HepG2 (cell line): ENCODE results near the gene HPCAL1. TPM values are rescaled to one million over a fixed set of nuclear protein-coding genes. Genes with fewer than 3 reads are reported as not detected.

Source experiments
- ELF3 ChIP-seq: IDR thresholded peaks from 2 replicates; pipeline ENCODE4 v1.6.1; 2016; ENCODE audit warnings: missing genetic modification reagents, missing compliant biosample characterization
- GFI1 ChIP-seq: sonication (generic); formaldehyde crosslinking; IDR thresholded peaks from 2 replicates; pipeline ENCODE4 v1.5.0; 2020; ENCODE audit warnings: missing genetic modification reagents, mild to moderate bottlenecking, borderline replicate concordance
- SMAD3 ChIP-seq: sonication (generic); formaldehyde crosslinking; IDR thresholded peaks from 2 replicates; pipeline ENCODE4 v1.4.0; 2020; ENCODE audit warnings: missing genetic modification reagents
- SP1 ChIP-seq, 2 experiments: fragments of 450-650 bp in 1 of 2; sonication (generic) in 1 of 2; formaldehyde crosslinking in 1 of 2; IDR thresholded peaks; 2 replicates each; pipeline versions ENCODE4 v1.4.0 to v1.6.1; 2016 to 2020; ENCODE audit warnings: missing genetic modification reagents in 1 of 2
- ZFX ChIP-seq: sonication (generic); formaldehyde crosslinking; IDR thresholded peaks from 2 replicates; pipeline ENCODE4 v1.4.0; 2020; ENCODE audit warnings: mild to moderate bottlenecking, low read depth, missing genetic modification reagents, moderate library complexity
- ZNF160 ChIP-seq: sonication (generic); formaldehyde crosslinking; IDR thresholded peaks from 2 replicates; pipeline ENCODE4 v1.8.0; 2022; ENCODE audit warnings: mild to moderate bottlenecking, inconsistent platforms, missing genetic modification reagents
- ZNF296 ChIP-seq: sonication (generic); formaldehyde crosslinking; conservative IDR thresholded peaks from 2 replicates; pipeline ENCODE4 v1.5.0; 2020; ENCODE audit warnings: mild to moderate bottlenecking, missing genetic modification reagents
- ZNF567 ChIP-seq: sonication (generic); formaldehyde crosslinking; IDR thresholded peaks from 2 replicates; pipeline ENCODE4 v1.8.1; 2023; ENCODE audit warnings: mild to moderate bottlenecking, missing genetic modification reagents, borderline replicate concordance
- ZNF768 ChIP-seq: sonication (generic); formaldehyde crosslinking; IDR thresholded peaks from 2 replicates; pipeline ENCODE4 v1.4.0; 2020; ENCODE audit warnings: missing genetic modification reagents
- ZNF772 ChIP-seq: sonication (generic); formaldehyde crosslinking; IDR thresholded peaks from 2 replicates; pipeline ENCODE4 v1.5.0; 2020; ENCODE audit warnings: mild to moderate bottlenecking, missing genetic modification reagents
- polyA plus RNA-seq, 8 experiments: library from polyadenylated mRNA; depleted of rRNA in 3 of 8; stranded (reverse) in 7 of 8; unstranded in 1 of 8; fragments of >200 nt; fragmentation: Illumina TruSeq in 4 of 8; extraction: Trizol in 4 of 8; gene quantifications; 2 replicates each; pipeline versions ENCODE4 v1.2.1 to v1.2.3, GENCODE V29; 2011 to 2016; ENCODE audit warnings: low read depth in 4 of 8, missing spikeins in 1 of 8, mixed read lengths in 1 of 8; ENCODE audit not compliant: insufficient read depth in 1 of 8
- total RNA-seq, 5 experiments: library from RNA; depleted of rRNA; stranded (reverse); fragments of >200 nt; fragmentation: Illumina TruSeq; extraction: Trizol; gene quantifications; 2 replicates each; pipeline ENCODE4 v1.2.3, GENCODE V29; 2016; ENCODE audit warnings: low read depth in 1 of 5
- TF ChIP-seq, protein P1 (sequence below): sonication (generic); formaldehyde crosslinking; IDR thresholded peaks from 2 replicates; pipeline ENCODE4 v1.4.0; 2020; ENCODE audit warnings: mild to moderate bottlenecking, missing genetic modification reagents, borderline replicate concordance
- TF ChIP-seq, protein P2 (sequence below): sonication (generic); formaldehyde crosslinking; IDR thresholded peaks from 2 replicates; pipeline ENCODE4 v1.4.0; 2020; ENCODE audit warnings: missing genetic modification reagents
- TF ChIP-seq, protein P3 (sequence below): sonication (generic); formaldehyde crosslinking; conservative IDR thresholded peaks from 2 replicates; pipeline ENCODE4 v1.4.0; 2020; ENCODE audit warnings: mild to moderate bottlenecking, missing genetic modification reagents, moderate library complexity

Gene HPCAL1
- total and polyA plus RNA-seq, 2 of the 13 experiments (the other 11 are each of a cell fraction or from before 2014, with no cell fraction given), result 29.5 to 29.9 TPM

DNA sequence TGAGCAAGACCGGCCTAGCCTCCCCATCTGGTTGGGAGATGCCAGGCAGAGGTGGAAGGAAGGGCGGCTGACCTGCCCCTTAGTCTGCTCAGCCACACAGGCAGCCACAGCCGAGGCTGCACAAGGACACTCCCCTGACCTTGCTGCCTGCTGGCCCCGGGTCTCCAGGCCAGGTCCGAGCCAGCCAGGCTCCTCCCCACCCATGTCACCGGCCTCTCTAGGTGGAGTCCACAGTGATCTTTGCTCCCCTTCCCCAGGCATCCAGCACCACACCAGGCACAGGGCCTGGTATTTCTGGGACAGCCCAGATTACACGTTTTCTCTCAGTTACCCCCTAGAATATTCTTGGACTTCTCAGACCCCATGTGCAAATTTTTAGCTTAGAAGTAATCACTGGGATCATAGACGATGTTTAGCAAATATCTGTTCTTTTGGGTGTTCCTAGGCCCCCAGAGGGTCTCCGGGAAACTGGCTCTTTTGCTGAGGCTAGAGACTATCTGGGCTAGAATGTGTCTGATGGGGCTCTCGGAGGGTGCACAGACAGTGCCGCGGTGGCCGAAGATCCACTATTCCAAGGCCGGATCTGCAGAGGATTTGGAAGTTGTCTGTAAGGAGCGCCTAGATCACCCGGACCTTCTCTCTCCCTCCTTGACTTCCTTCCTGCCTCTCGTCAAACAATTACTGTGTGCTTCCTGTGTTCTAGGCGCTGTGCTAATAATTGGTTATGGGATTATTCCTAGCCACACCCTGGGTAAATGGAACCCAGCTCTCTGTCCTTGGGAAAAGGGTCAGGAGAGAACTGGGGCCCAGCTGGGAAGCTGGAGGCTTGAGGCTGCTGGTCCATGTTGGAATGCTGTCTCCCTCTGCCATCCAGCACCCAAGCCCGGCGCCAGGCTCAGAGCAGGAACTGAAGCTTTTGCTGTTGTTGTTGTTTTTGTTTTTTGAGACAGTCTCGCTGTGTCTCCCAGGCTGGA lies 98.6 kb downstream of the HPCAL1 start (continued):
- TF ChIP-seq, protein P1, sequence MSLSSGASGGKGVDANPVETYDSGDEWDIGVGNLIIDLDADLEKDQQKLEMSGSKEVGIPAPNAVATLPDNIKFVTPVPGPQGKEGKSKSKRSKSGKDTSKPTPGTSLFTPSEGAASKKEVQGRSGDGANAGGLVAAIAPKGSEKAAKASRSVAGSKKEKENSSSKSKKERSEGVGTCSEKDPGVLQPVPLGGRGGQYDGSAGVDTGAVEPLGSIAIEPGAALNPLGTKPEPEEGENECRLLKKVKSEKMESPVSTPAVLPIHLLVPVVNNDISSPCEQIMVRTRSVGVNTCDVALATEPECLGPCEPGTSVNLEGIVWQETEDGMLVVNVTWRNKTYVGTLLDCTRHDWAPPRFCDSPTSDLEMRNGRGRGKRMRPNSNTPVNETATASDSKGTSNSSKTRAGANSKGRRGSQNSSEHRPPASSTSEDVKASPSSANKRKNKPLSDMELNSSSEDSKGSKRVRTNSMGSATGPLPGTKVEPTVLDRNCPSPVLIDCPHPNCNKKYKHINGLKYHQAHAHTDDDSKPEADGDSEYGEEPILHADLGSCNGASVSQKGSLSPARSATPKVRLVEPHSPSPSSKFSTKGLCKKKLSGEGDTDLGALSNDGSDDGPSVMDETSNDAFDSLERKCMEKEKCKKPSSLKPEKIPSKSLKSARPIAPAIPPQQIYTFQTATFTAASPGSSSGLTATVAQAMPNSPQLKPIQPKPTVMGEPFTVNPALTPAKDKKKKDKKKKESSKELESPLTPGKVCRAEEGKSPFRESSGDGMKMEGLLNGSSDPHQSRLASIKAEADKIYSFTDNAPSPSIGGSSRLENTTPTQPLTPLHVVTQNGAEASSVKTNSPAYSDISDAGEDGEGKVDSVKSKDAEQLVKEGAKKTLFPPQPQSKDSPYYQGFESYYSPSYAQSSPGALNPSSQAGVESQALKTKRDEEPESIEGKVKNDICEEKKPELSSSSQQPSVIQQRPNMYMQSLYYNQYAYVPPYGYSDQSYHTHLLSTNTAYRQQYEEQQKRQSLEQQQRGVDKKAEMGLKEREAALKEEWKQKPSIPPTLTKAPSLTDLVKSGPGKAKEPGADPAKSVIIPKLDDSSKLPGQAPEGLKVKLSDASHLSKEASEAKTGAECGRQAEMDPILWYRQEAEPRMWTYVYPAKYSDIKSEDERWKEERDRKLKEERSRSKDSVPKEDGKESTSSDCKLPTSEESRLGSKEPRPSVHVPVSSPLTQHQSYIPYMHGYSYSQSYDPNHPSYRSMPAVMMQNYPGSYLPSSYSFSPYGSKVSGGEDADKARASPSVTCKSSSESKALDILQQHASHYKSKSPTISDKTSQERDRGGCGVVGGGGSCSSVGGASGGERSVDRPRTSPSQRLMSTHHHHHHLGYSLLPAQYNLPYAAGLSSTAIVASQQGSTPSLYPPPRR (CRISPR knock-in tag), result peak; percentile 73; the same call in 1 of the 2 replicates
- TF ChIP-seq, protein P2, sequence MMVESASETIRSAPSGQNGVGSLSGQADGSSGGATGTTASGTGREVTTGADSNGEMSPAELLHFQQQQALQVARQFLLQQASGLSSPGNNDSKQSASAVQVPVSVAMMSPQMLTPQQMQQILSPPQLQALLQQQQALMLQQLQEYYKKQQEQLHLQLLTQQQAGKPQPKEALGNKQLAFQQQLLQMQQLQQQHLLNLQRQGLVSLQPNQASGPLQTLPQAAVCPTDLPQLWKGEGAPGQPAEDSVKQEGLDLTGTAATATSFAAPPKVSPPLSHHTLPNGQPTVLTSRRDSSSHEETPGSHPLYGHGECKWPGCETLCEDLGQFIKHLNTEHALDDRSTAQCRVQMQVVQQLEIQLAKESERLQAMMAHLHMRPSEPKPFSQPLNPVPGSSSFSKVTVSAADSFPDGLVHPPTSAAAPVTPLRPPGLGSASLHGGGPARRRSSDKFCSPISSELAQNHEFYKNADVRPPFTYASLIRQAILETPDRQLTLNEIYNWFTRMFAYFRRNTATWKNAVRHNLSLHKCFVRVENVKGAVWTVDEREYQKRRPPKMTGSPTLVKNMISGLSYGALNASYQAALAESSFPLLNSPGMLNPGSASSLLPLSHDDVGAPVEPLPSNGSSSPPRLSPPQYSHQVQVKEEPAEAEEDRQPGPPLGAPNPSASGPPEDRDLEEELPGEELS, result peak; percentile 77
- TF ChIP-seq ZNF160 (CRISPR knock-in tag), result 0 out of 2 replicates have a peak, but pooled peaks have one; percentile 35
- TF ChIP-seq ZNF567 (CRISPR knock-in tag), result peak; percentile 80
- TF ChIP-seq ELF3 (CRISPR knock-in tag), result peak; percentile 75
- no peak for TF ChIP-seq ZNF296 (CRISPR knock-in tag)
- TF ChIP-seq ZNF768 (CRISPR knock-in tag), result peak; percentile 31; the same call in 1 of the 2 replicates
- peak; percentile 15; the same call in 1 of the 2 replicates for TF ChIP-seq ZNF772
- TF ChIP-seq, protein P3, sequence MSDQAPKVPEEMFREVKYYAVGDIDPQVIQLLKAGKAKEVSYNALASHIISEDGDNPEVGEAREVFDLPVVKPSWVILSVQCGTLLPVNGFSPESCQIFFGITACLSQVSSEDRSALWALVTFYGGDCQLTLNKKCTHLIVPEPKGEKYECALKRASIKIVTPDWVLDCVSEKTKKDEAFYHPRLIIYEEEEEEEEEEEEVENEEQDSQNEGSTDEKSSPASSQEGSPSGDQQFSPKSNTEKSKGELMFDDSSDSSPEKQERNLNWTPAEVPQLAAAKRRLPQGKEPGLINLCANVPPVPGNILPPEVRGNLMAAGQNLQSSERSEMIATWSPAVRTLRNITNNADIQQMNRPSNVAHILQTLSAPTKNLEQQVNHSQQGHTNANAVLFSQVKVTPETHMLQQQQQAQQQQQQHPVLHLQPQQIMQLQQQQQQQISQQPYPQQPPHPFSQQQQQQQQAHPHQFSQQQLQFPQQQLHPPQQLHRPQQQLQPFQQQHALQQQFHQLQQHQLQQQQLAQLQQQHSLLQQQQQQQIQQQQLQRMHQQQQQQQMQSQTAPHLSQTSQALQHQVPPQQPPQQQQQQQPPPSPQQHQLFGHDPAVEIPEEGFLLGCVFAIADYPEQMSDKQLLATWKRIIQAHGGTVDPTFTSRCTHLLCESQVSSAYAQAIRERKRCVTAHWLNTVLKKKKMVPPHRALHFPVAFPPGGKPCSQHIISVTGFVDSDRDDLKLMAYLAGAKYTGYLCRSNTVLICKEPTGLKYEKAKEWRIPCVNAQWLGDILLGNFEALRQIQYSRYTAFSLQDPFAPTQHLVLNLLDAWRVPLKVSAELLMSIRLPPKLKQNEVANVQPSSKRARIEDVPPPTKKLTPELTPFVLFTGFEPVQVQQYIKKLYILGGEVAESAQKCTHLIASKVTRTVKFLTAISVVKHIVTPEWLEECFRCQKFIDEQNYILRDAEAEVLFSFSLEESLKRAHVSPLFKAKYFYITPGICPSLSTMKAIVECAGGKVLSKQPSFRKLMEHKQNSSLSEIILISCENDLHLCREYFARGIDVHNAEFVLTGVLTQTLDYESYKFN (CRISPR knock-in tag), result peak; percentile 79
- peak; percentile 79 for TF ChIP-seq ZFX (CRISPR knock-in tag)
- peak; percentile 46; the same call in 1 of the 2 replicates for TF ChIP-seq GFI1 (CRISPR knock-in tag)
- TF ChIP-seq SMAD3 (CRISPR knock-in tag), result 0 out of 2 replicates have a peak, but pooled peaks have one; percentile 44
- no peak for TF ChIP-seq SP1 (IDR thresholded peaks at IDR 0.05)
- peak; percentile 60; the same call in 1 of the 2 replicates for TF ChIP-seq SP1 (CRISPR knock-in tag; IDR thresholded peaks at IDR 0.05)
